ENCODE data around the gene TRIM15. TPM values are rescaled to one million over a fixed set of nuclear protein-coding genes. Genes with fewer than 3 reads are reported as not detected.
"Not testable (repeated sequence)": the region's sequence is repeated elsewhere in the genome, so short reads cannot be mapped to it uniquely, and the experiment has no call there.

Gene TRIM15
- total RNA-seq, 1 experiment from 2014 or later = not detected

DNA sequence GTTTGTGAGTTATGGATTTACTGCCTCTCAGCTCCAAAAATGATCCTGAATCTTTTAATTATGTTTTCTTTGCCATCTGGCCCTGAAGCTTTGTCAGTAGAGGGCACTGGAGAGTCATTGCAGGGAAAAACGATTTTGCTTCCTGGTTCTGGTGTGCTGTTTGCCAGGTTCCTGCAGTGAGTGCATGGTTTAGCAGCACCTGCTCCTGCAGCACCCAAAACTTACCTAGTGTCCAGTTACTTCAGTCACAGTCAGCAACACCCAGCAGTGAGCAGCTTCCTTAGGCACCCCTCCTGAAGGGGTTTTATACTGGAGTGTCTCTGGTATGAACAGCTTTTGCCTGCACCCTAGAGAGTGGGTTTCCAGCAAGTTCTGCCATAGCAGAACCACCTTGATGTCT lies 55.9 kb downstream of the TRIM15 start:
- Histone ChIP-seq H4K20me1 (ENCODE audit: low read length) (no peaks in the 10 kb centered on the region), H3K9ac (ENCODE audit: low read length) (no peak overlapping the region), H3K4me1 (ENCODE audit: insufficient read depth, low read length) (no peaks in the 10 kb centered on the region), H3K9me3 (ENCODE audit: low read length) (peaks cover 16% of the 10 kb centered on the region), H3K36me3 (ENCODE audit: low read depth, low read length) (no peaks in the 10 kb centered on the region), H3K9me2 (replicated peaks; ENCODE audit: low read length) (no peaks in the 10 kb centered on the region), H3K4me3 (ENCODE audit: low read length) (no peak overlapping the region), H3F3A (ENCODE audit: low read length, unreplicated experiment) (no peaks in the 10 kb centered on the region), H2AFZ (ENCODE audit: low read length) (peak overlapping the region; percentile 63), H3K27ac (ENCODE audit: low read length) (no peak overlapping the region), H3K27me3 (ENCODE audit: low read length) (no peaks in the 10 kb centered on the region), H3K79me2 (ENCODE audit: low read length) (no peaks in the 10 kb centered on the region), H3K4me2 (ENCODE audit: low read length) (peak overlapping the region; percentile 20; the same call in 1 of the 2 replicates)
- ATAC-seq (peak; percentile 80), DNase-seq (peak; percentile 78)
- BruUV-seq (replicated peaks) = no TSS peak
- POLR2A ChIA-PET (ENCODE audit: unreplicated experiment) = no interaction called here
- intact Hi-C loops (cut with micrococcal nuclease) = loop anchor here (1.0 to 2.0 kb wide), 2 partner anchors 108 to 178 kb away; partner anchors contain the start of gene TRIM39
- CTCF ChIA-PET = interaction anchor here (0.6 to 1.0 kb wide), 6 partner anchors 9 to 228 kb away, joined by 3 to 5 read pairs (median 3); no protein-coding TSS in a partner anchor
- peak; percentile 89 for TF ChIP-seq CTCF (conservative IDR thresholded peaks at IDR 0.05; ENCODE audit: low read depth, low read length)
- no peak for TF ChIP-seq EZH2phosphoT487 (IDR thresholded peaks at IDR 0.05; ENCODE audit: borderline replicate concordance, low read length)

GRCh38 chr6:30221395-30221794 lies 58.0 kb downstream of the TRIM15 start:
- H3K9ac ChIP-seq (ENCODE audit: low read length); H3K79me2 ChIP-seq (ENCODE audit: low read length); CTCF ChIA-PET; H3K27me3 ChIP-seq (ENCODE audit: low read length); H3K4me2 ChIP-seq (ENCODE audit: low read length); ATAC-seq; POLR2A ChIA-PET (ENCODE audit: unreplicated experiment); H3F3A ChIP-seq (ENCODE audit: low read length, unreplicated experiment); DNase-seq; H3K4me3 ChIP-seq (ENCODE audit: low read length); H3K9me2 ChIP-seq (replicated peaks; ENCODE audit: low read length); H3K4me1 ChIP-seq (ENCODE audit: insufficient read depth, low read length); intact Hi-C loops (cut with micrococcal nuclease); BruUV-seq (replicated peaks); H4K20me1 ChIP-seq (ENCODE audit: low read length); H3K36me3 ChIP-seq (ENCODE audit: low read depth, low read length); H2AFZ ChIP-seq (ENCODE audit: low read length); H3K27ac ChIP-seq (ENCODE audit: low read length): not testable (repeated sequence)
- peaks cover 19% of the 10 kb centered on the region for H3K9me3 ChIP-seq (ENCODE audit: low read length)

DNA sequence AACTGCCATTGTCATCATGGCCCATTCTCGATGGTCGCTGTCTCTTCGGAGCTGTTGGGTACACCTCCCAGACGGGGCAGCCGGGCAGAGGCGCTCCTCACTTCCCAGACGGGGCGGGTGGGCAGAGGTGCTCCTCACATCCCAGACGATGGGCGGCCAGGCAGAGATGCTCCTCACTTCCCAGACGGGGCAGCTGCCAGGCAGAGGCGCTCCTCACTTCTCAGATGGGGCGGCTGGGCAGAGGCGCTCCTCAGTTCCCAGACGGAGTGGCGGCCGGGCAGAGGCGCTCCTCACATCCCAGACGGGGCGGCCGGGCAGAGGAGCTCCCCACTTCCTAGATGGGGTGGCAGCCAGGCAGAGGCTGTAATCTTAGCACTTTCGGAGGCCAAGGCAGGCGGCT lies 58.6 kb downstream of the TRIM15 start:
- DNase-seq; CTCF ChIA-PET; H3K4me2 ChIP-seq (ENCODE audit: low read length); H2AFZ ChIP-seq (ENCODE audit: low read length); H3K9ac ChIP-seq (ENCODE audit: low read length); intact Hi-C loops (cut with micrococcal nuclease); H3K4me3 ChIP-seq (ENCODE audit: low read length); H4K20me1 ChIP-seq (ENCODE audit: low read length); BruUV-seq (replicated peaks); H3F3A ChIP-seq (ENCODE audit: low read length, unreplicated experiment); H3K79me2 ChIP-seq (ENCODE audit: low read length); ATAC-seq; H3K9me2 ChIP-seq (replicated peaks; ENCODE audit: low read length); H3K36me3 ChIP-seq (ENCODE audit: low read depth, low read length); POLR2A ChIA-PET (ENCODE audit: unreplicated experiment); H3K4me1 ChIP-seq (ENCODE audit: insufficient read depth, low read length); H3K27ac ChIP-seq (ENCODE audit: low read length); H3K27me3 ChIP-seq (ENCODE audit: low read length): not testable (repeated sequence)
- H3K9me3 ChIP-seq (ENCODE audit: low read length) = peaks cover 19% of the 10 kb centered on the region

Other genes starting within 250 kb of the TRIM15 start
- gene HLA-A, start 221.0 kb upstream of the TRIM15 start, total RNA-seq (2014; rRNA removed) = 426 and 435 TPM in 2 replicates
- gene POLR1H, start 102.3 kb upstream of the TRIM15 start, total RNA-seq (2014; rRNA removed) = 26.3 and 40.0 TPM in 2 replicates
- 49.5 and 58.8 TPM in 2 replicates for gene PPP1R11, start 96.3 kb upstream of the TRIM15 start, total RNA-seq (2014; rRNA removed)
- 2.0 and 4.2 TPM in 2 replicates for gene RNF39, start 87.8 kb upstream of the TRIM15 start, total RNA-seq (2014; rRNA removed)
- 0.11 and 0.52 TPM in 2 replicates for gene TRIM31, start 50.5 kb upstream of the TRIM15 start, total RNA-seq (2014; rRNA removed)
- gene TRIM40, start 27.4 kb upstream of the TRIM15 start, total RNA-seq (2014; rRNA removed) = not detected in 2 replicates
- gene TRIM10, start 2.3 kb upstream of the TRIM15 start, total RNA-seq (2014; rRNA removed) = not detected in 2 replicates
- gene TRIM26, start 49.9 kb downstream of the TRIM15 start, total RNA-seq (2014; rRNA removed) = 48.1 and 56.0 TPM in 2 replicates
- 17.9 and 24.8 TPM in 2 replicates for gene TRIM39, start 163.4 kb downstream of the TRIM15 start, total RNA-seq (2014; rRNA removed)
- gene RPP21, start 181.6 kb downstream of the TRIM15 start, total RNA-seq (2014; rRNA removed) = 151 and 161 TPM in 2 replicates

All from PC-3 (cell line).